Measurements from ENCODE around the gene ANKRD63.

Gene ANKRD63

GRCh38 chr15:40282869-40283614 is at the start of gene ANKRD63:
TSS of gene ANKRD63 (minus strand) at chr15:40283064. CDS start at chr15:40282586, 478 bp downstream.
- DNase-seq (ENCODE audit: low read depth) = no peak

- DNase-seq (ENCODE audit: low read depth) = no peak
Observed at GRCh38 chr15:40332113-40332781, 49.4 kb upstream of the ANKRD63 start.

- DNase-seq (ENCODE audit: low read depth) = no peak
Observed at GRCh38 chr15:40331637-40332036, 48.8 kb upstream of the ANKRD63 start.

GRCh38 chr15:40331026-40331425 is 48.2 kb upstream of the ANKRD63 start:
- DNase-seq (ENCODE audit: low read depth) = no peak

DNA sequence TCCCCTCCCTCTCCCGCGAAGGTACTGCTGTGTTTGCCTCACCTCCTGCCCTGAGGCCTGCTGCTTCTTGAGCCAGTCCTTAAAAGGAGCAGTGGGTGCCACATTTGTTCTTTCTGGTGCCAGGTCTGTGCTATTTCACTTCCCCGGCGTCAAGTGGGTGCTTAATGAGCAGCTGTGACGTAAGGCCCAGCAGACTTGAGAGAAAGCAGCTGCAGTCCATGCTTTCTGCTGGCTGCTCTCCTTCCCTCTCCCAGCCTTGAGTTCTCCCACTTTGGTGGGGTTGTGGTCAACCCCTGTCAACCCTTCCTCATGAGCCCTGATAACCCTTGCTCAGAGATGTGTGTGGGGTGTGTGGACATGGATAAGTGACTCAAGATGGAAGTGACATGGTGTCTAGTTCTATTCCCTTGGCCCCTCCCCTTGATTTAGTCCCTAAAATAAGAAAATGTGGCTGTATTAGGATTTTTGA is 47.5 kb upstream of the ANKRD63 start:
- no peak for DNase-seq (ENCODE audit: low read depth)

- DNase-seq (ENCODE audit: low read depth) = no peak
Observed at GRCh38 chr15:40329804-40330203, 46.9 kb upstream of the ANKRD63 start.

DNA sequence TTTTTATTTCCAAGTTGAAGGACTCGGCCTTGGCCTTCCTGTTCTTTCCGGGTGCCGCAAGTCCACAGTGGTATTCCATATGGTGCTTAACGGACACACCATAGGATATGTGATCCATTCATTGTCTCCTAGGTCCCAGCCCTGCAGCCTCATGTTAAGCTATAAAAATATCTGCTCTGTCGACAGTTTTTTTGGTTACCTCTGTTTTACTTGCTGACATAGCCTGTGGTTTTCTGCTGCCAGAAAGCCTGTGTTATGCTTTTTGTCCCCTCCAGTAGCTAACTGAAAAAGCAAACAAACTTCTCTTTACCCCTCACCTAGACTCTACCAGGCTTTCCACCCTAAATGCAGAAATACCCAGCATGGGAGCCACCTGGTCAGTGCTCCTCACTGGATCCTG is 45.9 kb upstream of the ANKRD63 start:
- DNase-seq (ENCODE audit: low read depth) = no peak

- DNase-seq (ENCODE audit: low read depth) = no peak
Observed at GRCh38 chr15:40328176-40328575, 45.3 kb upstream of the ANKRD63 start.

- DNase-seq (ENCODE audit: low read depth) = no peak
Observed at GRCh38 chr15:40327457-40327856, 44.6 kb upstream of the ANKRD63 start.

DNA sequence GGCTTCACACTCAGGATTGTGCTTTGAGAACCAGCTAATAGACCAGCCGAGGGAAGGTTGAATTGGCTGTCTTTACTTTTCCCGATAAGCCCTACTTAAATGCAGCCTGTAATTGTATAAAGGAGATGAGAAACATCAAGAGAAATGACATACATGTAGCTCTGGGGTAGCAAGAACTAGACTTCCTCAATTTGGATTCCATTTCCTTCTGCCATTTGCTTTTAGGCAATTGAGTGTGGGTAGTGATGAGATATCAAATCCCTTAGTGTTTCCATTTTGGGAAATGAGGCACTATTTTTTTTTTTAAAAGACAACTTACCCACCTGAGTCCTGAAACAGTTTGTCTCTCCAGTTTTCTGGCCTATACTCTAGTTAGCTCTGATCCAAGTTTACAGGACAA is 42.8 kb upstream of the ANKRD63 start:
- no peak for DNase-seq (ENCODE audit: low read depth)

DNA sequence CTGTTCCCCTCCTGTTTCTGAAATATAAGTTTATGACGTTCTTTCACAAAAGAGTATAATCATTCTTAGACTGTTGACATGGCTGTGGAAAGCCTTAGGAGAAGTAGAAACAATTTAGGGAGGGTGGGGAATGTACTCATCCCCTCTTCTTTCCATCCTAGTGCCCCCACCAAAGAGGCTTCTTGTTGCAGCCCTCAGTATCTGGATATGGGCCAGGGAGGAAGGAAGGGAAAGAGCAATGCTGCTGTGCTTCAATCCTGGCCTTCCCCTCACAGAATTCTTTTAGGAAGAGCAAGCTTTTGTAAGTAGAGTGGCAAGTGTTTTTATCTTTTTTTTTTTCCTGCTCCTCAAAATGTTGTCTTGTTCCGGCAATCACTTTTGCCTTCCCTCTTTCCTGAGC is 42.3 kb upstream of the ANKRD63 start:
- DNase-seq (ENCODE audit: low read depth) = no peak

DNA sequence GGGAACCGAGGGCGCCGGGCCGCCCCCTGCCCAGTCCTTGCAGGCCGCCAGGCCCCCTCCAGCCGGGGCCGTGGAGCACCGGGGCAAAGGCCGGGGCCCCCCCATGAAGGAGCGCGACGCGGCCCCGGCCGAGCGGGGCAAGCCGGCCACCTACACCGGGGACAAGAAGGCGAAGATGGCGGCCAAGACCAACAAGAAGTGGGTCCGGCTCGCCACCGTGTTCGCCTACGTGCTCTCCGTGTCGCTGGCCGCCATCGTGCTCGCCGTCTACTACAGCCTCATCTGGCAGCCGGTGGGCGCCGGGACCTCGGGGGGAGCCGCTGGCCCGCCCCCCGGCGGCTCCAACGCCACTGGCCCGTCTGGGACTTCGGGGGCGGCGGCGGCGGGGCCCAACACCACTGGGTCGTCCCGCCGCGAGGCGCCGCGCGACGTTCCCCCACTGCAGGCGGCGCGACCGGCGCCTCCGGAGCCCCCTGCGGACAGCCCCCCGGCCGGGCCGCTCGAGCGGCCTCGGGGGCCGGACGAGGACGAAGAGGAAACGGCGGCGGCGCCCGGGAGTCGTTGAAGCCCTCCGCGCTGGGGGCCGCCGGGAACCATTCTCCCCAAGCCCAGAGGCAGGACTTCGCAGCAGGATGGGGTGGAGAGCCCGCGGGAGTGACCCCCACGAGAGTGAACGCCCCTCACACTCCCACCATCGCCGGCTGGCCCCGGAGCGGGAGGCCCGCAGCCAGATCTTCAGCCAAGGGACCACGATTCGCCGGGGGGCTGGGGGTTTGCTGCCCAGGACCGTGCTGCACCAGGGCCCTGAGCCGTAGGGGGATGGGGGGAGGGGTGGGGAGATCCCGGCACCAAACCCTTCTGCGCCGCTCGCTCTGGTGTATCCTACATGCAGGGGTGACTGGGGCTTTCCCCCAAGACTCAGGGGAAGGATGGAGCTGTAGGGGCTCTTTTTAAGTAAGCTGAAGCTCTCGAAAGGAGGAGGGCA is 41.4 kb upstream of the ANKRD63 start:
- DNase-seq (ENCODE audit: low read depth) = no peak

GRCh38 chr15:40323239-40323952 is 40.5 kb upstream of the ANKRD63 start, which contains the start of gene INAFM2:
TSS of gene INAFM2 (plus strand) at chr15:40323692. CDS start at chr15:40324056, 364 bp downstream.
- DNase-seq (ENCODE audit: low read depth) = peak; percentile 76

- no peak for DNase-seq (ENCODE audit: low read depth)
Observed at GRCh38 chr15:40322531-40323238, 39.8 kb upstream of the ANKRD63 start.

GRCh38 chr15:40320931-40321371 is 38.1 kb upstream of the ANKRD63 start:
- no peak for DNase-seq (ENCODE audit: low read depth)

DNA sequence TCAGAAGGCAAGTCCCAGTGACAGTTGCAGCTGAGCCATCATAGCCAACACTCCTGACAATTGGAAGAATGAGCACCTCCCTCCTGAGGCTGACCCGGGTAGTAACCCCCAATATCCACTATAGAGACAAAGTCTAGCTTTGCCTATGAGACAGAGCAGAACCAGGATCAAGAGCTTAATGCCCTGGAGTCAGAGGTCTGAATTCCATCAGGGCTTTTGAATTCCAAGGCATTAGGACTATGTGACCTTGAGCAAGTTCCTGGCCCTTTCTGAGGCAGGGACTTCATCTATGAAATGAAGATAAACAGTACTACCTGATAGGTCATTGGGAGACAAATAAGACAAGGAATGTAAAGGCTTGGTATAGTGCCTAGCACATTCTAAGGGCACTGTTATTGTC is 37.5 kb upstream of the ANKRD63 start:
- no peak for DNase-seq (ENCODE audit: low read depth)

DNA sequence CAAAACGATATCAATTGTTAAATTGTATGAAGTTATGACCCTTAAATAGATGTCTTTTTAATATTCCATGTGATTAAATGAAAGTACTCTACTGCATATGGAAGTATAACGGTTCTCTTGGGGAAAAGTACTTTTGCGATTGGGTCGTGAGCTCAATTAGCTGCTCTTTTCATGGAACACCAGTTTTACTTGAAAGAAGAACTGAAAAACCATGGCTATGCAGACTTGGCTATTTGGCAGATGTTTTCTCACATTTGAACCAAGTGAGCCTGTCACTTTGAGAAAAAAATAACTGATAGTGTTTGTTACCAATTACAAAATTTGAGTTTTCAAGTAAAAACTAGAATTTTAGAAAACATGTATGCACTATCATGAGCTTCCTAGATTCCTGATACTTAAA is 34.7 kb upstream of the ANKRD63 start:
- no peak for DNase-seq (ENCODE audit: low read depth)

DNA sequence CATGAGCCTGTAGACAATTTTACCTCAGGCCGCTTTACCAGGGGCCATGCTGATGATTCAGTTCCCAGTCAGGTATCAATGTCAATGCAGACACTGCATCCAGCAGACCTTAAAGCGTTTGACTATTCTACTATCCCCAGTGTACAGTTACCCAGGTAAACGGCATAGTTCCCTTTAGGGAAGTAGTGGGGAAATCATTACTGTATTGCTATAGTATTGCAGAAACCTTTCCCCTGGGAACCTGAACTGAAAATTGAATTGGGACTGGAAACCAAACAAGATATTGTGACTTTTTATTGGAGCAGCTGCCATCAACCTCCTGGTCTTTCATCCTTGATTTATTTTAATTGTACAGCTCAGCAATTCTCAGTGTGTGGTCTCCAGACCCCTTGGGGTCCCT is 34.1 kb upstream of the ANKRD63 start:
- DNase-seq (ENCODE audit: low read depth) = no peak

DNA sequence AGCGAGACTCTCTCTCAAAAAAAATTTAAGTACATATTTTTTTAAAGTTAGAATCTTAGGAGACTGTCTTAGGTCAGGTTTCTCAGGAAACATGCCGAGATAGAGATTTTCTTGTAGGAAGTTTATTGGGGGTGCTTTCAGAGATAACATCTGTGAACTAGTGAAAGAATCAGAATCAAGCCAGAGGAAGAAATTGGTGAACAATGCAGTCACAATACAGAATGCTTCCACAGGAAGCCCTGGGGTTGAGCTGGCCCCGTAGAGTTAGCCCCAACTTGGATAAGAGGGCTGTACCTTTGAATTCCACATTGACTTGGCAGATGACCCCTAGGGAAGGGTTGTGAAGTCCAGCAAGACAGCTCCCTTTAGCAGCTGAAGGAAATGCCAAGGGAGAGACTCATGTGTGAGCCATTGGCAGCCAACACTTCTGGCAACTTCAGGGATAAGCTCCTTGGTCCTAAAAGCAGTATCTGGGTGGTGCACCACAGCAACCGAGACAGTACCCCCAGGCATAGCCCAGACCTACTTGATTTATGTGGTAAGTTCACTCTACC is 31.9 kb upstream of the ANKRD63 start:
- peak; percentile 77 for DNase-seq (ENCODE audit: low read depth)
